K562 (cell line): ENCODE results near the gene DIAPH1. TPM values are rescaled to one million over a fixed set of nuclear protein-coding genes. Genes with fewer than 3 reads are reported as not detected.
A peak's percentile ranks its signal among the peaks of the same experiment; 100 is the strongest.

ENCODE experiments used
- ATAC-seq: fragments of 200-7000 bp; cut with Tn5 transposase; 3 replicates; pipeline ENCODE4 v1.9.1; 2020; ENCODE audit warnings: moderate library complexity
- Bru-seq: library from RNA; stranded (reverse); fragments of 400-500 nt; gene quantifications from one replicate; lab custom pipeline; 2021; lab: Mats Ljungman, UMichigan
- BruChase-seq, 2 experiments: library from RNA; stranded (reverse); fragments of 400-500 nt; gene quantifications; one replicate each; lab custom pipeline; 2021; lab: Mats Ljungman, UMichigan
- BruUV-seq: library from RNA; stranded (reverse); fragments of 400-500 nt; replicated peaks from 2 replicates; lab custom pipeline; 2021; lab: Mats Ljungman, UMichigan
- CTCF ChIA-PET: fragments of 300-600 bp; formaldehyde crosslinking; extraction: SDS; loops from one replicate; lab custom pipeline; 2021; ENCODE audit warnings: low intra/inter-chr PET ratio; lab: Yijun Ruan, JAX
- POLR2A ChIA-PET: fragments of 300-600, 350-650 bp; sonication (Branson Sonifier 250); formaldehyde crosslinking; extraction: SDS; loops from one replicate; lab custom pipeline; 2021; ENCODE audit warnings: antibody characterized with exemption, inconsistent platforms; lab: Yijun Ruan, JAX
- DNase-seq, 4 experiments: peaks; one replicate each; pipeline versions ENCODE4 v3.0.0 to v3.0.0-alpha.2; 2011 to 2018; ENCODE audit warnings: low spot score in 3 of 4, mixed read lengths in 3 of 4; ENCODE audit errors: extremely low read depth in 1 of 4
- FAIRE-seq: peaks from 2 replicates; lab custom pipeline; 2011; peaks lifted over from hg19 to GRCh38; lab: Jason Lieb, UNC
- H2AFZ ChIP-seq: 2 replicates; pipeline ENCODE4 v1.6.0; 2011; ENCODE audit warnings: low read depth, low read length, control low read depth, inconsistent platforms
- H3K27ac ChIP-seq: fragments of 200-600 bp; 3 replicates; pipeline ENCODE4 v1.8.0; 2011; ENCODE audit warnings: low read depth, mild to moderate bottlenecking, control low read depth, inconsistent platforms, low read length, moderate library complexity, mixed read lengths; ENCODE audit errors: extremely low read depth
- H3K27me3 ChIP-seq, 2 experiments: fragments of 300-600 bp in 1 of 2; 2 replicates in 1 of 2; 3 replicates in 1 of 2; pipeline versions ENCODE4 v1.6.0 to v1.8.0; 2011; ENCODE audit warnings: inconsistent platforms in 2 of 2, low read length in 2 of 2, mild to moderate bottlenecking in 1 of 2, mixed read lengths in 1 of 2, moderate library complexity in 1 of 2; ENCODE audit not compliant: control insufficient read depth in 2 of 2, insufficient read depth in 2 of 2
- H3K36me3 ChIP-seq: fragments of 300-600 bp; 3 replicates; pipeline ENCODE4 v1.8.0; 2011; ENCODE audit warnings: mild to moderate bottlenecking, low read length, inconsistent platforms; ENCODE audit not compliant: control insufficient read depth, insufficient read depth
- H3K4me1 ChIP-seq, 2 experiments: fragments of 200-600 bp in 1 of 2; replicated peaks in 1 of 2; 2 replicates in 1 of 2; 3 replicates in 1 of 2; pipeline versions ENCODE4 v1.5.1 to v1.8.0; 2011; ENCODE audit warnings: inconsistent platforms in 2 of 2, low read length in 2 of 2, mild to moderate bottlenecking in 1 of 2, mixed read lengths in 1 of 2, moderate library complexity in 1 of 2; ENCODE audit not compliant: control insufficient read depth in 2 of 2, insufficient read depth in 2 of 2
- H3K4me2 ChIP-seq: 2 replicates; pipeline ENCODE4 v1.6.1; 2011; ENCODE audit warnings: low read length, control low read depth, inconsistent platforms, mixed read lengths; ENCODE audit not compliant: insufficient read depth
- H3K4me3 ChIP-seq: fragments of 200-600 bp; sonication (generic), shearing (Covaris generic); 2 replicates; pipeline ENCODE4 v1.5.1; 2016; ENCODE audit warnings: control low read depth, inconsistent platforms
- H3K79me2 ChIP-seq: fragments of 200-600 bp; 3 replicates; pipeline ENCODE4 v1.8.0; 2011; ENCODE audit warnings: low read length, inconsistent platforms; ENCODE audit not compliant: control insufficient read depth, insufficient read depth
- H3K9ac ChIP-seq, 2 experiments: 2 replicates each; pipeline versions ENCODE4 v1.6.0 to v1.6.1; 2011; ENCODE audit warnings: low read depth in 2 of 2, low read length in 2 of 2, control low read depth in 1 of 2, inconsistent platforms in 1 of 2, mild to moderate bottlenecking in 1 of 2, mixed read lengths in 1 of 2; ENCODE audit not compliant: insufficient read depth in 1 of 2
- H3K9me1 ChIP-seq: one replicate; pipeline ENCODE4 v1.6.0; 2011; ENCODE audit warnings: inconsistent platforms, mild to moderate bottlenecking, low read length, moderate library complexity; ENCODE audit not compliant: control insufficient read depth, insufficient read depth
- H3K9me3 ChIP-seq: replicated peaks from 2 replicates; pipeline ENCODE4 v1.5.1; 2011; ENCODE audit warnings: low read depth, low read length, inconsistent platforms; ENCODE audit not compliant: control insufficient read depth, insufficient read depth
- H4K20me1 ChIP-seq: replicated peaks from 2 replicates; pipeline ENCODE4 v1.6.1; 2011; ENCODE audit warnings: low read length, inconsistent platforms, mixed read lengths; ENCODE audit not compliant: control insufficient read depth, insufficient read depth
- EZH2 ChIP-seq: IDR thresholded peaks from 2 replicates; pipeline ENCODE4 v1.6.1; 2012; ENCODE audit warnings: low read depth, mild to moderate bottlenecking, inconsistent platforms, low read length, borderline replicate concordance
- GATAD2B ChIP-seq: fragments of 450-650 bp; IDR thresholded peaks from 2 replicates; pipeline ENCODE4 v1.6.1; 2017; ENCODE audit warnings: mild to moderate bottlenecking, borderline replicate concordance
- NEUROD1 ChIP-seq: fragments of 150-350 bp; IDR thresholded peaks from 2 replicates; pipeline ENCODE4 v1.6.1; 2014; ENCODE audit warnings: borderline replicate concordance, low read length, low read depth; ENCODE audit not compliant: partially characterized antibody
- OTX1 ChIP-seq: fragments of 450-650 bp; formaldehyde crosslinking; IDR thresholded peaks from 2 replicates; pipeline ENCODE4 v1.4.0; 2022; ENCODE audit warnings: mild to moderate bottlenecking
- PTRF ChIP-seq: fragments of 450-650 bp; IDR thresholded peaks from 2 replicates; pipeline ENCODE4 v1.6.1; 2016; ENCODE audit warnings: mild to moderate bottlenecking, missing genetic modification characterization, missing compliant biosample characterization
- RREB1 ChIP-seq: fragments of 250-450 bp; sonication (Bioruptor Pico); IDR thresholded peaks from 2 replicates; pipeline ENCODE4 v1.4.0; 2020
- ZFP30 ChIP-seq: fragments of 250-450 bp; sonication (Bioruptor Pico); IDR thresholded peaks from 2 replicates; pipeline ENCODE4 v1.8.0; 2022; ENCODE audit warnings: moderate library complexity, mild to moderate bottlenecking, inconsistent platforms, borderline replicate concordance
- ZNF778 ChIP-seq: fragments of 450-650 bp; formaldehyde crosslinking; IDR thresholded peaks from 2 replicates; pipeline ENCODE4 v1.4.0; 2020; ENCODE audit warnings: mild to moderate bottlenecking, moderate library complexity
- WGBS: fragments of 100-300 bp; shearing (Covaris generic); methylation state at CpG from one replicate; pipeline ENCODE4 v1.1.6; 2016; ENCODE audit warnings: low coverage, mixed read lengths; ENCODE audit not compliant: insufficient coverage; ENCODE audit errors: missing lambda C conversion rate; 5-methylcytosine and 5-hydroxymethylcytosine counted together
- in situ Hi-C: fragments of 300-500 bp; cut with MboI; formaldehyde crosslinking; loops from 4 replicates; pipeline ENCODE4 v1.15.0; 2018; ENCODE audit warnings: inconsistent platforms, mixed read lengths
- intact Hi-C: fragments of 100-400 bp; cut with micrococcal nuclease; formaldehyde crosslinking; loops from 2 replicates; pipeline ENCODE4 v1.14.2; 2022
- long read RNA-seq, 3 experiments: library from polyadenylated mRNA in 2 of 3; library from RNA in 1 of 3; unstranded in 2 of 3; stranded (forward) in 1 of 3; transcript quantifications; one replicate each; pipeline ENCODE4 v2.0.0, GENCODE V29; 2019 to 2022
- polyA minus RNA-seq, 3 experiments: library from RNA; depleted of rRNA, polyadenylated mRNA; stranded (reverse); fragments of >200 nt; gene quantifications; 2 replicates each; pipeline ENCODE4 v1.2.3, GENCODE V29; 2011
- polyA plus RNA-seq, 8 experiments: library from polyadenylated mRNA; depleted of rRNA in 4 of 8; stranded (reverse) in 5 of 8; unstranded in 3 of 8; fragments of >200 nt; fragmentation: Nextera tagmentation in 2 of 8; fragmentation: Illumina TruSeq in 1 of 8; extraction: Ambion mirVana in 2 of 8; extraction: Trizol in 1 of 8; gene quantifications; 2 replicates each; pipeline versions ENCODE4 v1.2.1 to v1.2.3, GENCODE V29; 2011 to 2014; ENCODE audit warnings: inconsistent platforms in 1 of 8, missing spikeins in 1 of 8
- total RNA-seq, 7 experiments: library from RNA; depleted of rRNA in 6 of 7; stranded (reverse); fragments of >200 nt in 6 of 7; fragmentation: Illumina TruSeq in 2 of 7; extraction: Trizol in 2 of 7; gene quantifications; 2 replicates each; pipeline versions ENCODE4 v1.2.1 to v1.2.3, GENCODE V29; 2011 to 2021; ENCODE audit warnings: low replicate concordance in 1 of 7

Gene DIAPH1
- 295 and 514 TPM in 2 replicates for total RNA-seq (2011; cell fraction: chromatin; rRNA removed; ENCODE audit: low replicate concordance)
- 151 and 162 TPM in 2 replicates for total RNA-seq (2011; cell fraction: nucleolus; rRNA removed)
- 271 and 317 TPM in 2 replicates for total RNA-seq (2011; cell fraction: nucleoplasm; rRNA removed)
- total RNA-seq (2014; rRNA removed) (90.1 and 91.4 TPM in 2 replicates), total RNA-seq (2014; rRNA removed; fragmentation: Illumina TruSeq; extraction: Trizol) (73.7 and 84.9 TPM in 2 replicates), total RNA-seq (2015; rRNA removed; fragmentation: Illumina TruSeq; extraction: Trizol) (60.8 and 68.0 TPM in 2 replicates), total RNA-seq (2021) (268 and 328 TPM in 2 replicates), polyA plus RNA-seq (2011; rRNA removed) (146 and 159 TPM in 2 replicates), polyA plus RNA-seq (2014; fragmentation: Illumina TruSeq; extraction: Trizol) (261 and 291 TPM in 2 replicates), polyA plus RNA-seq (2014; fragmentation: Nextera tagmentation; extraction: Ambion mirVana) (10 to 100 TPM; 75.8 to 97.8 TPM), polyA plus RNA-seq (2014; rRNA removed) (131 and 168 TPM in 2 replicates), polyA minus RNA-seq (2011; rRNA and poly(A)+ RNA removed) (279 and 286 TPM in 2 replicates), Bru-seq, nascent RNA (percentile 96 among the genes with signal in this experiment), BruChase-seq, experiment 1, labeled RNA remaining after a 2-hour chase (percentile 95 among the genes with signal in this experiment), BruChase-seq, experiment 2, labeled RNA remaining after a 6-hour chase (percentile 95 among the genes with signal in this experiment)
- polyA plus RNA-seq (2011; cell fraction: cytosol; rRNA removed): 137 TPM in 2 replicates
- 325 and 501 TPM in 2 replicates for polyA plus RNA-seq (2011; cell fraction: nucleus; rRNA removed)
- polyA plus RNA-seq (2012): 172 and 199 TPM in 2 replicates
- polyA minus RNA-seq (2011; cell fraction: cytosol; rRNA and poly(A)+ RNA removed): 184 and 249 TPM in 2 replicates
- 108 and 288 TPM in 2 replicates for polyA minus RNA-seq (2011; cell fraction: nucleus; rRNA and poly(A)+ RNA removed)
- long read RNA-seq, experiment 1, full-length matches to known transcripts: 5 of 812 reads
- long read RNA-seq, experiment 1, partial matches to known transcripts: 134 of 812 reads
- long read RNA-seq, experiment 1, other reads (novel, unspliced or antisense): 673 of 812 reads
- long read RNA-seq, experiment 2, partial matches to known transcripts: 73 of 156 reads
- long read RNA-seq, experiment 2, other reads (novel, unspliced or antisense): 82 of 156 reads
- long read RNA-seq, experiment 3, partial matches to known transcripts: 19 of 31 reads
- long read RNA-seq, experiment 3, other reads (novel, unspliced or antisense): 11 of 31 reads

GRCh38 chr5:141618804-141619554 is at the start of gene DIAPH1:
Gene DIAPH1 (minus strand): TSS chr5:141619000. CDS start chr5:141618914, 86 bp downstream.
- no peaks in the 10 kb centered on the region for H3K27me3 ChIP-seq
- DNase-seq (peak; percentile 94 to 98 (median 95)), FAIRE-seq (peak; percentile 65), ATAC-seq (peak; percentile 90)
- no TSS peak for BruUV-seq
- intact Hi-C loops: loop anchor here (1.0 to 10.0 kb wide), 4 partner anchors 14 to 1504 kb away; partner anchors contain the start of gene PURA
- H3K9me3 ChIP-seq: no peaks in the 10 kb centered on the region
- no peaks in the 10 kb centered on the region for H4K20me1 ChIP-seq
- ChIA-PET CTCF (interaction anchor here (0.6 to 2.9 kb wide), 3 partner anchors 22 to 289 kb away, joined by 3 to 57 read pairs (median 3); no protein-coding TSS in a partner anchor), POLR2A (interaction anchor here (0.6 to 3.6 kb wide), 10 partner anchors 9 to 26 kb away, joined by 3 to 25 read pairs (median 8); partner anchors contain the start of genes HDAC3 and RELL2)
- H3K4me2 ChIP-seq: peak within 1 kb of the TSS; percentile 90
- H3K79me2 ChIP-seq: peaks cover 47% of the 10 kb centered on the region
- H2AFZ ChIP-seq: peak within 1 kb of the TSS; percentile 91
- no peaks in the 10 kb centered on the region for H3K9me1 ChIP-seq
- peaks cover 0 to 3% of the 10 kb centered on the region in 2 experiments; a peak in 3 of 5 replicates for H3K4me1 ChIP-seq
- H3K36me3 ChIP-seq: peaks cover 69% of the 10 kb centered on the region
- in situ Hi-C loops: no loop called here
- 4% methylated on average over 29 of the region's 70 CpGs for WGBS
- H3K27ac ChIP-seq: peak within 1 kb of the TSS; percentile 89
- peak within 1 kb of the TSS; percentile 86 to 91 for H3K9ac ChIP-seq
- H3K4me3 ChIP-seq: peak within 1 kb of the TSS; percentile 97
- TF ChIP-seq NEUROD1 (peak; percentile 87), GATAD2B (peak; percentile 92), ZFP30 (CRISPR knock-in tag) (no peak), RREB1 (no peak), EZH2 (no peak), ZNF778 (CRISPR knock-in tag) (no peak), PTRF (tag) (no peak), OTX1 (CRISPR knock-in tag) (no peak)
